ENCODE results near the gene RAB5B. TPM values are rescaled to one million over a fixed set of nuclear protein-coding genes. Genes with fewer than 3 reads are reported as not detected.

Gene RAB5B
- total RNA-seq, 2 donors from 2014 or later: 43.1 to 51.8 TPM

Other genes starting within 250 kb of the RAB5B start
- gene CD63, start 245.1 kb upstream of the RAB5B start, total RNA-seq: 100 to 1,000 TPM; 129 to 180 TPM
- gene GDF11, start 231.0 kb upstream of the RAB5B start, total RNA-seq: 10 to 100 TPM in 1 of 2 donors, 1 to 10 TPM in 1; 5.9 to 12.0 TPM
- 100 to 1,000 TPM in 1 of 2 donors, 10 to 100 TPM in 1; 95.0 to 101 TPM for gene SARNP, start 156.4 kb upstream of the RAB5B start, total RNA-seq
- gene ORMDL2, start 156.0 kb upstream of the RAB5B start, total RNA-seq: 10 to 100 TPM; 27.0 to 35.2 TPM
- gene DNAJC14, start 144.5 kb upstream of the RAB5B start, total RNA-seq: 10 to 100 TPM; 29.0 to 33.4 TPM
- under 1 TPM in 1 of 2 donors, not detected in 1; 0.12 TPM for gene MMP19, start 131.1 kb upstream of the RAB5B start, total RNA-seq
- 10 to 100 TPM; 18.9 to 32.9 TPM for gene PYM1, start 46.2 kb upstream of the RAB5B start, total RNA-seq
- 100 to 1,000 TPM; 386 to 441 TPM for gene DGKA, start 42.9 kb upstream of the RAB5B start, total RNA-seq
- gene PMEL, start 8.0 kb upstream of the RAB5B start, total RNA-seq: 1 to 10 TPM; 1.2 to 5.6 TPM
- 100 to 1,000 TPM; 116 to 144 TPM for gene CDK2, start 7.2 kb upstream of the RAB5B start, total RNA-seq
- 10 to 100 TPM in 1 of 2 donors, 1 to 10 TPM in 1; 5.7 to 15.5 TPM for gene SUOX, start 23.2 kb downstream of the RAB5B start, total RNA-seq
- gene IKZF4, start 47.0 kb downstream of the RAB5B start, total RNA-seq: 10 to 100 TPM; 17.0 to 19.5 TPM
- 10 to 100 TPM; 47.4 to 49.0 TPM for gene RPS26, start 67.8 kb downstream of the RAB5B start, total RNA-seq
- gene ERBB3, start 106.1 kb downstream of the RAB5B start, total RNA-seq: under 1 TPM; 0.25 to 0.34 TPM
- gene PA2G4, start 130.5 kb downstream of the RAB5B start, total RNA-seq: 100 to 1,000 TPM; 224 to 356 TPM
- 1,000 to 10,000 TPM; 5,050 to 5,339 TPM for gene RPL41, start 142.6 kb downstream of the RAB5B start, total RNA-seq
- gene ZC3H10, start 144.2 kb downstream of the RAB5B start, total RNA-seq: 10 to 100 TPM in 1 of 2 donors, 1 to 10 TPM in 1; 7.1 to 15.0 TPM
- gene ESYT1, start 154.2 kb downstream of the RAB5B start, total RNA-seq: 100 to 1,000 TPM; 159 to 197 TPM
- 100 to 1,000 TPM in 1 of 2 donors, 10 to 100 TPM in 1; 99.7 to 112 TPM for gene MYL6B, start 178.5 kb downstream of the RAB5B start, total RNA-seq
- 1,000 to 10,000 TPM; 1,014 to 1,193 TPM for gene MYL6, start 184.3 kb downstream of the RAB5B start, total RNA-seq
- 100 to 1,000 TPM; 101 to 123 TPM for gene SMARCC2, start 215.4 kb downstream of the RAB5B start, total RNA-seq
- 10 to 100 TPM; 33.4 to 39.0 TPM for gene RNF41, start 247.8 kb downstream of the RAB5B start, total RNA-seq